Activated CD8-positive, alpha-beta T cell treated with anti-CD3 and anti-CD28 coated beads for 36 hours (primary cell): Measurements from ENCODE around the gene HNRNPA2B1. TPM values are rescaled to one million over a fixed set of nuclear protein-coding genes. Genes with fewer than 3 reads are reported as not detected.

ENCODE experiments used
- ATAC-seq: fragments of 200-7000 bp; cut with Tn5 transposase; one replicate; pipeline ENCODE4 v1.10.0; 2021; ENCODE audit warnings: mild to moderate bottlenecking, moderate library complexity
- CTCF ChIA-PET: fragments of 350-600 bp; sonication (Branson Sonifier 250); formaldehyde crosslinking; loops from one replicate; lab custom pipeline; 2021; ENCODE audit warnings: antibody characterized with exemption; lab: Charles Lee
- POLR2A ChIA-PET: fragments of 350-600 bp; sonication (Branson Sonifier 250); formaldehyde crosslinking; loops from one replicate; lab custom pipeline; 2021; ENCODE audit warnings: antibody characterized with exemption; lab: Charles Lee
- DNase-seq: peaks from one replicate; pipeline ENCODE4 v3.0.0-alpha.2; 2020
- H3K27ac Mint-ChIP-seq: one replicate; pipeline ENCODE4 v1.8.0; 2021; ENCODE audit warnings: mild to moderate bottlenecking, mixed read lengths
- H3K27me3 Mint-ChIP-seq: one replicate; pipeline ENCODE4 v1.8.0; 2021; ENCODE audit warnings: mixed read lengths
- H3K36me3 Mint-ChIP-seq: one replicate; pipeline ENCODE4 v1.8.0; 2021; ENCODE audit warnings: low read depth, mixed read lengths
- H3K4me1 Mint-ChIP-seq: one replicate; pipeline ENCODE4 v1.8.0; 2021; ENCODE audit warnings: low read depth, mixed read lengths
- H3K4me3 Mint-ChIP-seq: one replicate; pipeline ENCODE4 v1.8.0; 2021; ENCODE audit warnings: mild to moderate bottlenecking, moderate library complexity, mixed read lengths
- H3K9me3 Mint-ChIP-seq: one replicate; pipeline ENCODE4 v1.8.0; 2021; ENCODE audit warnings: mixed read lengths
- intact Hi-C: fragments of 100-400 bp; cut with micrococcal nuclease; formaldehyde crosslinking; loops from one replicate; pipeline ENCODE4 v1.10.0; 2022
- total RNA-seq, 2 experiments: library from RNA; stranded (reverse); gene quantifications; one replicate each; pipeline ENCODE4 v1.2.3, GENCODE V29; 2021
- TF ChIP-seq, protein P1 (sequence below): fragments of 200-600 bp; IDR thresholded peaks from one replicate; pipeline ENCODE4 v1.8.0; 2022; ENCODE audit warnings: antibody characterized with exemption, mild to moderate bottlenecking

HNRNPA2B1 gene
- total RNA-seq, 2 experiments from 2014 or later: 871 to 893 TPM

- no peak for ATAC-seq
- H3K27ac Mint-ChIP-seq: no peak overlapping the region
- H3K9me3 Mint-ChIP-seq: no peaks in the 10 kb centered on the region
- H3K36me3 Mint-ChIP-seq: no peaks in the 10 kb centered on the region
- TF ChIP-seq, protein P1, sequence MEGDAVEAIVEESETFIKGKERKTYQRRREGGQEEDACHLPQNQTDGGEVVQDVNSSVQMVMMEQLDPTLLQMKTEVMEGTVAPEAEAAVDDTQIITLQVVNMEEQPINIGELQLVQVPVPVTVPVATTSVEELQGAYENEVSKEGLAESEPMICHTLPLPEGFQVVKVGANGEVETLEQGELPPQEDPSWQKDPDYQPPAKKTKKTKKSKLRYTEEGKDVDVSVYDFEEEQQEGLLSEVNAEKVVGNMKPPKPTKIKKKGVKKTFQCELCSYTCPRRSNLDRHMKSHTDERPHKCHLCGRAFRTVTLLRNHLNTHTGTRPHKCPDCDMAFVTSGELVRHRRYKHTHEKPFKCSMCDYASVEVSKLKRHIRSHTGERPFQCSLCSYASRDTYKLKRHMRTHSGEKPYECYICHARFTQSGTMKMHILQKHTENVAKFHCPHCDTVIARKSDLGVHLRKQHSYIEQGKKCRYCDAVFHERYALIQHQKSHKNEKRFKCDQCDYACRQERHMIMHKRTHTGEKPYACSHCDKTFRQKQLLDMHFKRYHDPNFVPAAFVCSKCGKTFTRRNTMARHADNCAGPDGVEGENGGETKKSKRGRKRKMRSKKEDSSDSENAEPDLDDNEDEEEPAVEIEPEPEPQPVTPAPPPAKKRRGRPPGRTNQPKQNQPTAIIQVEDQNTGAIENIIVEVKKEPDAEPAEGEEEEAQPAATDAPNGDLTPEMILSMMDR: no peak
- no peaks in the 10 kb centered on the region for H3K27me3 Mint-ChIP-seq
- H3K4me3 Mint-ChIP-seq: no peak overlapping the region
- POLR2A ChIA-PET: interaction anchor here (0.9 to 1.6 kb wide), 2 partner anchors 45 to 53 kb away, joined by 3 to 4 read pairs; no protein-coding TSS in a partner anchor
- H3K4me1 Mint-ChIP-seq: peaks cover 11% of the 10 kb centered on the region
- intact Hi-C loops: no loop called here
- CTCF ChIA-PET: interaction anchor here (0.7 to 1.0 kb wide), 2 partner anchors 56 to 254 kb away, joined by 3 to 4 read pairs; no protein-coding TSS in a partner anchor
- DNase-seq: no peak
Observed at GRCh38 chr7:26147030-26147429, 53.5 kb downstream of the HNRNPA2B1 start.

DNA sequence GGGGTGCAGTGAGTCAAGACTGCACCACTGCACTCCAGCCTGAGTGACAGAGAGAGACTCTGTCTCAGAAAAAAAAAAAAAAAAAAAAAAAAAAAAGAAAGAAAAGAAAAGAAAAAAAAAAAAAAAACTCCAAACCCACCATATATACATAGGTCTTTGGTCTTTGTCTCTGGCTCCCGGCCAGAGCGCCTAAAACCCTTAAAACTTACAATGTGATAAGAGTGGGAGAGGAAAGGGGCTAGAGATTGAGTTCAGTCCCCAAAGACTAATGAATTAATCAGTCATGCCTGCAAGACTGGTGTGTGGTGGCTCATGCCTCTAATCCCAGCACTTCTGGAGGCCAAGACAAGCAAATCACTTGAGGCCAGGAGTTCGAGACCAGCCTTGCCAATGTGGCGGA lies 55.3 kb downstream of the HNRNPA2B1 start:
- Mint-ChIP-seq H3K4me3 (no peak overlapping the region), H3K36me3 (no peaks in the 10 kb centered on the region), H3K27ac (no peak overlapping the region), H3K9me3 (no peaks in the 10 kb centered on the region), H3K27me3 (no peaks in the 10 kb centered on the region), H3K4me1 (no peaks in the 10 kb centered on the region)
- intact Hi-C loops: no loop called here
- ATAC-seq: no peak
- TF ChIP-seq, protein P1: no peak
- no peak for DNase-seq
- CTCF ChIA-PET: no interaction called here
- POLR2A ChIA-PET: interaction anchor here (0.7 kb wide), 1 partner anchor 55 kb away, joined by 3 read pairs; no protein-coding TSS in a partner anchor

GRCh38 chr7:26144184-26145080 lies 56.1 kb downstream of the HNRNPA2B1 start:
- ChIA-PET POLR2A (no interaction called here), CTCF (interaction anchor here (1.0 to 1.3 kb wide), 2 partner anchors 12 to 30 kb away, joined by 3 to 4 read pairs; no protein-coding TSS in a partner anchor)
- no peak overlapping the region for H3K4me3 Mint-ChIP-seq
- H3K4me1 Mint-ChIP-seq: no peaks in the 10 kb centered on the region
- H3K27me3 Mint-ChIP-seq: no peaks in the 10 kb centered on the region
- TF ChIP-seq, protein P1: no peak
- no peak overlapping the region for H3K27ac Mint-ChIP-seq
- intact Hi-C loops: no loop called here
- H3K9me3 Mint-ChIP-seq: no peaks in the 10 kb centered on the region
- no peak for ATAC-seq
- DNase-seq: no peak
- H3K36me3 Mint-ChIP-seq: no peaks in the 10 kb centered on the region

- no peaks in the 10 kb centered on the region for H3K4me1 Mint-ChIP-seq
- no peak overlapping the region for H3K27ac Mint-ChIP-seq
- H3K9me3 Mint-ChIP-seq: no peaks in the 10 kb centered on the region
- TF ChIP-seq, protein P1: no peak
- ChIA-PET POLR2A (interaction anchor here (0.8 to 1.3 kb wide), 3 partner anchors 45 to 50 kb away, joined by 3 read pairs; no protein-coding TSS in a partner anchor), CTCF (interaction anchor here (1.0 to 1.3 kb wide), 2 partner anchors 11 to 31 kb away, joined by 3 to 4 read pairs; no protein-coding TSS in a partner anchor)
- H3K4me3 Mint-ChIP-seq: no peak overlapping the region
- no peaks in the 10 kb centered on the region for H3K27me3 Mint-ChIP-seq
- DNase-seq (no peak), ATAC-seq (no peak)
- H3K36me3 Mint-ChIP-seq: no peaks in the 10 kb centered on the region
- intact Hi-C loops: no loop called here
Observed at GRCh38 chr7:26143298-26144048, 57.1 kb downstream of the HNRNPA2B1 start.
